Heart left ventricle (tissue), 13 donors: ENCODE data around the gene RBM20.

Source experiments
- CTCF ChIP-seq, 12 donors: fragments of 200-600 bp; sonication (generic) in 4 of 12; IDR thresholded peaks; one replicate each; pipeline versions ENCODE4 v1.5.0 to v1.8.0; 2018 to 2022; ENCODE audit warnings: antibody characterized with exemption in 12 of 12, mild to moderate bottlenecking in 5 of 12
- POLR2A ChIP-seq, 2 donors: fragments of 450-650 bp; IDR thresholded peaks; one replicate each; pipeline ENCODE4 v1.6.1; 2017; ENCODE audit warnings: antibody characterized with exemption in 2 of 2, mild to moderate bottlenecking in 2 of 2, moderate library complexity in 2 of 2
- donor health status: ischemic (EF 13 %, LVEDD 7.1; RV severe dilation, severe dysfunction).
- donor health status: DM: no; HTN: yes; CAD: no.
- donor health status: DM: no; HTN: no; CAD: no.
- donor health status: ischemic (EF 25% LVEDD 6.9; RV normal size, moderate dysfunction).
- donor health status: ischemic (EF 25% LVEDD 5.7; RV mildly dilated, moderate dysfunction).
- donor health status: ischemic (EF 35%, LVEDD 5.7; RV mildly dilated, moderate dysfunction).
- donor health status: nonischemic (EF 11% LVEDD 7.7; RV severe dilation, severe dysfunction).
- donor health status: DM: yes; HTN: yes; CAD: no.
- donor health status: PGD.
- donor health status: ischemic (EF 29% LVEDD 5.4; RV normal size, mild dysfunction).
- donor health status: nonischemic (EF 23%, LVEDD 6.1; RV moderate dilation, normal function).

GRCh38 chr10:110841767-110842267, 197.7 kb downstream of the RBM20 start:
- no peak for TF ChIP-seq CTCF (IDR thresholded peaks at IDR 0.05)
- no peak for TF ChIP-seq POLR2A (IDR thresholded peaks at IDR 0.05)
